GM04503 (cell line): ENCODE measurements around the gene TMED6.
A peak's percentile ranks its signal among the peaks of the same experiment; 100 is the strongest.

Source experiments
- DNase-seq: peaks from one replicate; pipeline ENCODE4 v3.0.0-alpha.2; 2012; ENCODE audit warnings: low read depth

Gene TMED6

GRCh38 chr16:69351309-69352027, at the start of gene TMED6:
TMED6 (minus strand) TSS chr16:69351786; CDS start chr16:69351753, 33 bp downstream.
- DNase-seq: no peak

- no peak for DNase-seq
Observed at GRCh38 chr16:69399361-69399760, 47.8 kb upstream of the TMED6 start.

- peak; percentile 71 for DNase-seq
Observed at GRCh38 chr16:69397821-69398521, 46.4 kb upstream of the TMED6 start.

- DNase-seq: peak; percentile 88
Observed at GRCh38 chr16:69396187-69397061, 44.8 kb upstream of the TMED6 start.

- no peak for DNase-seq
Observed at GRCh38 chr16:69395859-69396186, 44.2 kb upstream of the TMED6 start.

GRCh38 chr16:69393898-69394849, 42.6 kb upstream of the TMED6 start:
- no peak for DNase-seq

- DNase-seq: no peak
Observed at GRCh38 chr16:69386596-69386995, 35.0 kb upstream of the TMED6 start.

- DNase-seq: no peak
Observed at GRCh38 chr16:69384974-69385373, 33.4 kb upstream of the TMED6 start.

GRCh38 chr16:69382421-69382820, 30.8 kb upstream of the TMED6 start:
- DNase-seq: no peak

- no peak for DNase-seq
Observed at GRCh38 chr16:69381231-69381630, 29.6 kb upstream of the TMED6 start.

GRCh38 chr16:69378760-69379159, 27.2 kb upstream of the TMED6 start:
- DNase-seq: no peak

- DNase-seq: no peak
Observed at GRCh38 chr16:69378036-69378435, 26.4 kb upstream of the TMED6 start.

- DNase-seq: no peak
Observed at GRCh38 chr16:69376393-69377059, 24.9 kb upstream of the TMED6 start.

GRCh38 chr16:69373019-69373418, 21.4 kb upstream of the TMED6 start:
- no peak for DNase-seq

GRCh38 chr16:69371564-69371963, 20.0 kb upstream of the TMED6 start:
- DNase-seq: no peak

- no peak for DNase-seq
Observed at GRCh38 chr16:69368866-69369265, 17.3 kb upstream of the TMED6 start.

GRCh38 chr16:69367980-69368379, 16.4 kb upstream of the TMED6 start:
- DNase-seq: no peak

- no peak for DNase-seq
Observed at GRCh38 chr16:69366431-69366830, 14.8 kb upstream of the TMED6 start.

- DNase-seq: no peak
Observed at GRCh38 chr16:69365901-69366300, 14.3 kb upstream of the TMED6 start.

GRCh38 chr16:69364088-69364487, 12.5 kb upstream of the TMED6 start:
- DNase-seq: no peak

- DNase-seq: no peak
Observed at GRCh38 chr16:69363281-69363717, 11.7 kb upstream of the TMED6 start.
